CD4-positive, alpha-beta T cell treated with Interleukin-1 beta for 1 hour (primary cell): ENCODE results near the gene NCR3LG1.

ENCODE experiments used
- DNase-seq, 2 donors: peaks; one replicate each; pipeline ENCODE4 v3.0.0-alpha.2; 2020 to 2022

NCR3LG1 gene

GRCh38 chr11:17395554-17395961 is 44.0 kb downstream of the NCR3LG1 start:
- no peak for DNase-seq

- no peak for DNase-seq
Measured at GRCh38 chr11:17395978-17396377, 44.4 kb downstream of the NCR3LG1 start.

GRCh38 chr11:17396598-17397310 is 45.2 kb downstream of the NCR3LG1 start:
- no peak for DNase-seq

GRCh38 chr11:17397311-17398002 is 45.9 kb downstream of the NCR3LG1 start:
- DNase-seq, result no peak

- no peak for DNase-seq
Measured at GRCh38 chr11:17399236-17399635, 47.6 kb downstream of the NCR3LG1 start.

- DNase-seq, result no peak
Measured at GRCh38 chr11:17400048-17400775, 48.6 kb downstream of the NCR3LG1 start.

- DNase-seq, result no peak
Measured at GRCh38 chr11:17401316-17401715, 49.7 kb downstream of the NCR3LG1 start.

GRCh38 chr11:17401841-17402240 is 50.2 kb downstream of the NCR3LG1 start:
- DNase-seq, result no peak

GRCh38 chr11:17402486-17402885 is 50.9 kb downstream of the NCR3LG1 start:
- no peak for DNase-seq

GRCh38 chr11:17403980-17404759 is 52.6 kb downstream of the NCR3LG1 start:
- no peak for DNase-seq

- DNase-seq, result no peak
Measured at GRCh38 chr11:17405232-17406005, 53.8 kb downstream of the NCR3LG1 start.

GRCh38 chr11:17406082-17406817 is 54.6 kb downstream of the NCR3LG1 start:
- DNase-seq, result no peak

- no peak for DNase-seq
Measured at GRCh38 chr11:17406818-17407149, 55.2 kb downstream of the NCR3LG1 start.

- no peak for DNase-seq
Measured at GRCh38 chr11:17407575-17407974, 56.0 kb downstream of the NCR3LG1 start.

- DNase-seq, result no peak
Measured at GRCh38 chr11:17408026-17408425, 56.4 kb downstream of the NCR3LG1 start.

- no peak for DNase-seq
Measured at GRCh38 chr11:17408641-17409040, 57.0 kb downstream of the NCR3LG1 start.

- DNase-seq, result no peak
Measured at GRCh38 chr11:17410606-17411379, 59.2 kb downstream of the NCR3LG1 start.

- no peak for DNase-seq
Measured at GRCh38 chr11:17411418-17411817, 59.8 kb downstream of the NCR3LG1 start.

GRCh38 chr11:17412488-17413180 is 61.0 kb downstream of the NCR3LG1 start:
- DNase-seq, result no peak
